Mammary epithelial cell (primary cell): ENCODE results near the gene POU3F1.

Source experiments
- CTCF ChIP-seq, 2 donors: IDR thresholded peaks in 1 of 2; conservative IDR thresholded peaks in 1 of 2; 2 replicates each; pipeline ENCODE4 v1.5.1; 2011 to 2012; ENCODE audit warnings: inconsistent platforms in 2 of 2, low read length in 2 of 2, mild to moderate bottlenecking in 2 of 2, control low read depth in 1 of 2, low read depth in 1 of 2; ENCODE audit not compliant: insufficient read depth in 1 of 2; ENCODE audit errors: extremely low read depth in 1 of 2
- EZH2 ChIP-seq: IDR thresholded peaks from 2 replicates; pipeline ENCODE4 v1.6.1; 2012; ENCODE audit warnings: low read length, inconsistent platforms, borderline replicate concordance

GRCh38 chr1:38028105-38028591 lies 18.4 kb downstream of the POU3F1 start:
- TF ChIP-seq CTCF (conservative IDR thresholded peaks at IDR 0.05 in 1 of 2, IDR thresholded peaks at IDR 0.05 in 1 of 2; ENCODE audit: extremely low read depth in 1 of 2, insufficient read depth in 1 of 2, low read depth in 1 of 2, low read length in 2 of 2) (no peak), EZH2 (no peak)
